OCI-LY7 (cell line): ENCODE data around the gene PSMD1. TPM values are rescaled to one million over a fixed set of nuclear protein-coding genes. Genes with fewer than 3 reads are reported as not detected.

ENCODE experiments used
- BruUV-seq: library from RNA; stranded (reverse); fragments of 400-500 nt; replicated peaks from 2 replicates; lab custom pipeline; 2021; lab: Mats Ljungman, UMichigan
- CTCF ChIA-PET: fragments of 300-600 bp; sonication (Branson Sonifier 250); formaldehyde crosslinking; loops from one replicate; lab custom pipeline; 2022; ENCODE audit warnings: antibody characterized with exemption; ENCODE audit not compliant: unreplicated experiment; lab: Charles Lee
- POLR2A ChIA-PET: fragments of 300-600 bp; sonication (Branson Sonifier 250); formaldehyde crosslinking; loops from one replicate; lab custom pipeline; 2022; ENCODE audit warnings: antibody characterized with exemption; lab: Charles Lee
- DNase-seq: peaks from one replicate; pipeline ENCODE4 v3.0.0-alpha.2; 2015; ENCODE audit warnings: low spot score
- H2AFZ ChIP-seq: fragments of 200-600 bp; sonication (generic), shearing (Covaris generic); 2 replicates; pipeline ENCODE4 v1.6.1; 2014; ENCODE audit warnings: mild to moderate bottlenecking, antibody characterized with exemption, low read length, moderate library complexity
- H3K27ac ChIP-seq: fragments of 200-600 bp; sonication (generic); 2 replicates; pipeline ENCODE4 v1.5.1; 2014; ENCODE audit warnings: mixed run types, low read depth, mild to moderate bottlenecking, moderate library complexity, low read length, inconsistent platforms; ENCODE audit not compliant: poor library complexity, severe bottlenecking
- H3K36me3 ChIP-seq: fragments of 200-600 bp; sonication (generic); 2 replicates; pipeline ENCODE4 v1.6.1; 2014; ENCODE audit warnings: mild to moderate bottlenecking, antibody characterized with exemption, low read length, moderate library complexity, mixed read lengths; ENCODE audit not compliant: insufficient read depth
- H3K4me1 ChIP-seq: fragments of 200-600 bp; sonication (generic); 2 replicates; pipeline ENCODE4 v1.5.1; 2014; ENCODE audit warnings: mild to moderate bottlenecking, low read length; ENCODE audit not compliant: insufficient read depth, poor library complexity, severe bottlenecking
- H3K4me2 ChIP-seq: fragments of 200-600 bp; sonication (generic); 2 replicates; pipeline ENCODE4 v1.6.1; 2014; ENCODE audit warnings: mild to moderate bottlenecking, low read length
- H3K4me3 ChIP-seq: fragments of 200-600 bp; sonication (generic); 2 replicates; pipeline ENCODE4 v1.5.1; 2014; ENCODE audit warnings: mild to moderate bottlenecking, low read depth, low read length; ENCODE audit not compliant: poor library complexity, severe bottlenecking
- H3K79me2 ChIP-seq: fragments of 200-600 bp; sonication (generic); 2 replicates; pipeline ENCODE4 v1.6.1; 2016; ENCODE audit warnings: low read depth, mild to moderate bottlenecking, low read length, moderate library complexity, mixed read lengths; ENCODE audit not compliant: insufficient read depth
- H3K9me2 ChIP-seq: fragments of 200-600 bp; sonication (generic); 2 replicates; pipeline ENCODE4 v1.6.1; 2016; ENCODE audit warnings: mild to moderate bottlenecking, low read length, mixed read lengths; ENCODE audit not compliant: insufficient read depth
- H3K9me3 ChIP-seq: fragments of 200-600 bp; sonication (generic); 2 replicates; pipeline ENCODE4 v1.6.1; 2014; ENCODE audit warnings: mild to moderate bottlenecking, mixed run types, low read length, mixed read lengths
- H4K20me1 ChIP-seq: fragments of 200-600 bp; sonication (generic); 2 replicates; pipeline ENCODE4 v1.6.1; 2014; ENCODE audit warnings: mild to moderate bottlenecking, antibody characterized with exemption, low read length, moderate library complexity, mixed read lengths; ENCODE audit not compliant: insufficient read depth
- EZH2phosphoT487 ChIP-seq: fragments of 200-600 bp; sonication (generic); IDR thresholded peaks from 2 replicates; pipeline ENCODE4 v1.6.1; 2018; ENCODE audit warnings: low read depth, borderline replicate concordance, mild to moderate bottlenecking, mixed run types, antibody characterized with exemption, low read length, moderate library complexity, mixed read lengths
- intact Hi-C: fragments of 100-400 bp; cut with micrococcal nuclease; formaldehyde crosslinking; loops from one replicate; pipeline ENCODE4 v1.10.0; 2022; ENCODE audit not compliant: unreplicated experiment
- total RNA-seq, 2 experiments: library from RNA; depleted of rRNA in 1 of 2; stranded (reverse); fragments of >200 nt in 1 of 2; shearing (Covaris generic) in 1 of 2; gene quantifications; 2 replicates each; pipeline ENCODE4 v1.2.3, GENCODE V29; 2014 to 2022
- TF ChIP-seq, protein P1 (sequence below): fragments of 200-600 bp; sonication (generic); conservative IDR thresholded peaks from 2 replicates; pipeline ENCODE4 v1.5.1; 2014; ENCODE audit warnings: mild to moderate bottlenecking, antibody characterized with exemption, low read length, moderate library complexity, mixed read lengths

PSMD1 gene
- total RNA-seq, 2 experiments from 2014 or later, result 60.5 to 105 TPM

DNA sequence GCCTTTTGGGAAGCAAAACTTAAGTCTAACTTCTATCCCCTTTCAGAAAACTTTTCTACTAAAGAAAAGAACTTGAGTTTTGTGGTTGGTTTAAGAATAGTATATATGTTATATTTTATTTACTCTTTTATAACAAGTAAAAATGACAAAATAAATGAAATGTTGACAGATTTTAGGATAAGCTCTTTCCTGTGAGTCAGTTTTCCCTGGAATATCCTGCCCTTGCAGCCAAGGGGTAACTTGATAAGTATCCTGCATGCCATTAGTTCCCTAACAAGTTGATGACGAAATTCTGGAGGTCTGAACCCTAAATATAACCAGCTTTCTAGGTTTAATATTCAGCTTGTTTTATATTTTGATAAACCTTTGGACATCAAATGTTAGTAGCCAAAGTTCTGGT is 75.5 kb downstream of the PSMD1 start:
- CTCF ChIA-PET, result no interaction called here
- Histone ChIP-seq H4K20me1 (no peaks in the 10 kb centered on the region), H3K79me2 (no peaks in the 10 kb centered on the region), H3K4me3 (no peak overlapping the region), H3K9me3 (no peaks in the 10 kb centered on the region), H3K36me3 (no peaks in the 10 kb centered on the region), H3K27ac (no peak overlapping the region), H3K4me1 (peaks cover 6% of the 10 kb centered on the region), H3K4me2 (no peak overlapping the region), H3K9me2 (no peaks in the 10 kb centered on the region), H2AFZ (no peak overlapping the region)
- POLR2A ChIA-PET, result no interaction called here
- no peak for DNase-seq
- TF ChIP-seq, protein P1, sequence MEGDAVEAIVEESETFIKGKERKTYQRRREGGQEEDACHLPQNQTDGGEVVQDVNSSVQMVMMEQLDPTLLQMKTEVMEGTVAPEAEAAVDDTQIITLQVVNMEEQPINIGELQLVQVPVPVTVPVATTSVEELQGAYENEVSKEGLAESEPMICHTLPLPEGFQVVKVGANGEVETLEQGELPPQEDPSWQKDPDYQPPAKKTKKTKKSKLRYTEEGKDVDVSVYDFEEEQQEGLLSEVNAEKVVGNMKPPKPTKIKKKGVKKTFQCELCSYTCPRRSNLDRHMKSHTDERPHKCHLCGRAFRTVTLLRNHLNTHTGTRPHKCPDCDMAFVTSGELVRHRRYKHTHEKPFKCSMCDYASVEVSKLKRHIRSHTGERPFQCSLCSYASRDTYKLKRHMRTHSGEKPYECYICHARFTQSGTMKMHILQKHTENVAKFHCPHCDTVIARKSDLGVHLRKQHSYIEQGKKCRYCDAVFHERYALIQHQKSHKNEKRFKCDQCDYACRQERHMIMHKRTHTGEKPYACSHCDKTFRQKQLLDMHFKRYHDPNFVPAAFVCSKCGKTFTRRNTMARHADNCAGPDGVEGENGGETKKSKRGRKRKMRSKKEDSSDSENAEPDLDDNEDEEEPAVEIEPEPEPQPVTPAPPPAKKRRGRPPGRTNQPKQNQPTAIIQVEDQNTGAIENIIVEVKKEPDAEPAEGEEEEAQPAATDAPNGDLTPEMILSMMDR, result no peak
- no peak for TF ChIP-seq EZH2phosphoT487
- BruUV-seq, result no TSS peak
- intact Hi-C loops, result no loop called here

DNA sequence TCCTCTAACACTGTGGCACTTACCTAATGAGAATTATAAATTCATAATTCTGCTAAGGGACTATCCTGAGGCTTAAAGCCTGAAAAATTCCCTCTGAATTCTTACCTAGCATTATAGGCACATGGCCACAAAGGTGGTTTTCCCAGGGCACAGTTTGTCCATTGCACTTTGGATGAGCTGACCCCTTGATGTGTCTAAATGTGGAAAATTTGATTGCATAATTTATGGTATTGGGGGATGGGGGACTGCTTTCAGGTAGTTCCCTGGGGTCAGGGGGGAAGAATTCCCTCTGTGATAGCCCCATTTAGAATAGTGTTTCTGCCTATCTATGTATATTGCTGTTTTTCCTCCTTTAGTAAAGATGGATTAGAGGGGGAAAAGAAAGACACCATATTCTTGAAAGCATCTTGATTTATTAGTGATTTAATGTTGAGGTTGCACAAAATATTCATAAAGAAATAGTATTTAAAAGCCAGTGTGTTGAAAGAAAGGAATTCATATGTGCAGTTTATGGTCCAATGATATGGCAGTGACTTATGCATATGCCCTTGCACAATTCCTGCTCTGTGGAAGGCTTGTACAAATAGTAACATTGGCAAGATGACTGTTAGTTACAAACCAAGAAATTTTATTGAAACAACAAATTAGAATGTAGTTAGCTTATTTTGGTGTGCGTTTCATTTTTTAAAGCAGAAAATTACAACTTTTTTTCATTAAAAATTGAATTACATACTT is 76.9 kb downstream of the PSMD1 start:
- Histone ChIP-seq H3K4me1 (peaks cover 6% of the 10 kb centered on the region), H4K20me1 (no peaks in the 10 kb centered on the region), H3K4me2 (no peak overlapping the region), H3K4me3 (no peak overlapping the region), H3K9me2 (no peaks in the 10 kb centered on the region), H3K79me2 (no peaks in the 10 kb centered on the region), H3K36me3 (peaks cover 4% of the 10 kb centered on the region; the same call in 1 of the 2 replicates), H3K9me3 (no peaks in the 10 kb centered on the region), H3K27ac (no peak overlapping the region), H2AFZ (no peak overlapping the region)
- DNase-seq, result no peak
- intact Hi-C loops, result no loop called here
- BruUV-seq, result no TSS peak
- POLR2A ChIA-PET, result interaction anchor here (0.6 kb wide), 1 partner anchor 45 kb away, joined by 4 read pairs; no protein-coding TSS in a partner anchor
- CTCF ChIA-PET, result no interaction called here
- TF ChIP-seq, protein P1, result no peak
- no peak for TF ChIP-seq EZH2phosphoT487
